Mononuclear cell (primary cell): Measurements from ENCODE around the gene CORO6. TPM values are rescaled to one million over a fixed set of nuclear protein-coding genes. Genes with fewer than 3 reads are reported as not detected.

ENCODE experiments used
- H3K27me3 ChIP-seq: 2 replicates; pipeline ENCODE4 v1.6.0; 2011; ENCODE audit warnings: low read length, control low read depth; ENCODE audit not compliant: insufficient read depth
- H3K4me1 ChIP-seq: 2 replicates; pipeline ENCODE4 v1.5.1; 2011; ENCODE audit warnings: mild to moderate bottlenecking, low read length, control low read depth; ENCODE audit not compliant: insufficient read depth
- H3K4me3 ChIP-seq: 2 replicates; pipeline ENCODE4 v1.5.1; 2011; ENCODE audit warnings: mild to moderate bottlenecking, low read length, moderate library complexity
- H3K9me3 ChIP-seq: 2 replicates; pipeline ENCODE4 v1.5.1; 2011; ENCODE audit warnings: low read depth, mild to moderate bottlenecking, control low read depth, low read length
- total RNA-seq: library from RNA; depleted of rRNA; stranded (reverse); fragments of >200 nt; gene quantifications from one replicate; pipeline ENCODE4 v1.2.3, GENCODE V29; 2012

CORO6 gene
- total RNA-seq, 1 donor, result 0.31 TPM

- Histone ChIP-seq H3K4me1 (peaks cover 49% of the 10 kb centered on the region), H3K27me3 (peaks cover 5% of the 10 kb centered on the region), H3K9me3 (no peaks in the 10 kb centered on the region), H3K4me3 (peak within 1 kb of the TSS; percentile 47)
Measured at GRCh38 chr17:29592850-29593551, 29.7 kb downstream of the CORO6 start, which contains the start of gene ANKRD13B. Gene ANKRD13B (plus strand): TSS chr17:29593132. CDS start chr17:29593622, 490 bp downstream.

GRCh38 chr17:29591737-29592608, 30.7 kb downstream of the CORO6 start:
- peaks cover 59% of the 10 kb centered on the region for H3K4me1 ChIP-seq
- peaks cover 5% of the 10 kb centered on the region for H3K27me3 ChIP-seq
- H3K4me3 ChIP-seq, result no peak overlapping the region
- no peaks in the 10 kb centered on the region for H3K9me3 ChIP-seq

- H3K4me1 ChIP-seq, result peaks cover 67% of the 10 kb centered on the region
- H3K4me3 ChIP-seq, result no peak overlapping the region
- peaks cover 5% of the 10 kb centered on the region for H3K27me3 ChIP-seq
- no peaks in the 10 kb centered on the region for H3K9me3 ChIP-seq
Measured at GRCh38 chr17:29591146-29591736, 31.5 kb downstream of the CORO6 start.

- Histone ChIP-seq H3K9me3 (no peaks in the 10 kb centered on the region), H3K27me3 (peaks cover 5% of the 10 kb centered on the region), H3K4me3 (no peak overlapping the region), H3K4me1 (peaks cover 73% of the 10 kb centered on the region)
Measured at GRCh38 chr17:29590411-29591145, 32.1 kb downstream of the CORO6 start.

GRCh38 chr17:29589524-29590410, 32.9 kb downstream of the CORO6 start, which contains the start of gene GIT1:
Gene GIT1 (minus strand): TSS chr17:29589648. CDS start chr17:29589378, 270 bp downstream.
- H3K4me3 ChIP-seq, result peak within 1 kb of the TSS; percentile 58
- H3K4me1 ChIP-seq, result peaks cover 81% of the 10 kb centered on the region
- no peaks in the 10 kb centered on the region for H3K9me3 ChIP-seq
- H3K27me3 ChIP-seq, result peaks cover 5% of the 10 kb centered on the region

GRCh38 chr17:29588562-29589411, 33.9 kb downstream of the CORO6 start:
- no peaks in the 10 kb centered on the region for H3K27me3 ChIP-seq
- peak overlapping the region; percentile 58 for H3K4me3 ChIP-seq
- peaks cover 85% of the 10 kb centered on the region for H3K4me1 ChIP-seq
- no peaks in the 10 kb centered on the region for H3K9me3 ChIP-seq

GRCh38 chr17:29588017-29588561, 34.6 kb downstream of the CORO6 start:
- Histone ChIP-seq H3K4me3 (peak overlapping the region; percentile 58), H3K4me1 (peaks cover 82% of the 10 kb centered on the region), H3K27me3 (no peaks in the 10 kb centered on the region), H3K9me3 (no peaks in the 10 kb centered on the region)

- Histone ChIP-seq H3K4me1 (peaks cover 79% of the 10 kb centered on the region), H3K4me3 (no peak overlapping the region), H3K9me3 (no peaks in the 10 kb centered on the region)
Measured at GRCh38 chr17:29587591-29587990, 35.1 kb downstream of the CORO6 start.

GRCh38 chr17:29586676-29587469, 35.8 kb downstream of the CORO6 start:
- Histone ChIP-seq H3K4me3 (no peak overlapping the region), H3K4me1 (peaks cover 72% of the 10 kb centered on the region)

More at GRCh38 chr17:29587591-29587990, 35.1 kb downstream of the CORO6 start:
- no peaks in the 10 kb centered on the region for H3K27me3 ChIP-seq

GRCh38 chr17:29585080-29585751, 37.5 kb downstream of the CORO6 start:
- H3K4me1 ChIP-seq, result peaks cover 58% of the 10 kb centered on the region
- no peak overlapping the region for H3K4me3 ChIP-seq
- no peaks in the 10 kb centered on the region for H3K27me3 ChIP-seq
- no peaks in the 10 kb centered on the region for H3K9me3 ChIP-seq

More at GRCh38 chr17:29586676-29587469, 35.8 kb downstream of the CORO6 start:
- Histone ChIP-seq H3K9me3 (no peaks in the 10 kb centered on the region), H3K27me3 (no peaks in the 10 kb centered on the region)

- H3K9me3 ChIP-seq, result no peaks in the 10 kb centered on the region
- H3K27me3 ChIP-seq, result no peaks in the 10 kb centered on the region
- H3K4me1 ChIP-seq, result peaks cover 52% of the 10 kb centered on the region
- no peak overlapping the region for H3K4me3 ChIP-seq
Measured at GRCh38 chr17:29584452-29585079, 38.1 kb downstream of the CORO6 start.
